ENCODE data around the gene TRIP12. TPM values are rescaled to one million over a fixed set of nuclear protein-coding genes. Genes with fewer than 3 reads are reported as not detected.

The TRIP12 gene
- total and polyA plus RNA-seq, 2 of the 13 experiments (the other 11 are each of a cell fraction or from before 2014, with no cell fraction given), result 72.1 to 153 TPM

DNA sequence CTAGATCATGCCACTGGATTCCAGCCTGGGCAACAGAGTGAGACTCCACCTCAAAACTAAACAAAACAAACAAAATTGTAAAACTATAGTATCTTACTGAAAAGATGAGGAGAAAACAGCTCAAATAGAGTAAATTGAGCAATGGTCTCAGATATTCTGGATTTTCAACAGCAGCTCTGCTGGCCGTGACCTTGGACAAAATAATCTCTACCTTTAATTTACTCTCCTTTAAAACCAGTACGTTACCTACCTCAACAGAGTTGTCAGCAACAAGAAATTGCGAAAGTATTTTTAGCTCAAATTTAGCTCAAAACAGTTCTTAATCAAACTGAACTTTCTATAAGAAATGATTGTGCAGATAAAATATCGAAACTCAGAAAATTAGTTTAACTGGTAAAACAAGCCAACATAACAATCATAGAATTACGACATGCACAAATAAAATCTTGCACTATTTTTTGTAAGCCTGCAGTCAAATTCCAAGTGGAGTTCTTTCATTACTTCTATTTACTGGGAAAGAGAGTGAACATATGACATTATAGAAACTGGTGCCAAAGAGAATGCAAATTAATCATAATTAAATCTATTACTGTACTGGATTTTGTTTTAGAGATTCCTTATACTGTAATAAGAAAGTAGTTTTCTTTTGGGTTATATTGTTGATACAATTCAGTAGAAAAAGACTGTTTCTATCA is 40.8 kb downstream of the TRIP12 start:
- ATAC-seq (no peak), DNase-seq (ENCODE audit: low spot score) (no peak), FAIRE-seq (no peak)
- WGBS (ENCODE audit: low lambda C conversion rate), result 97% methylated on average over 5 of the region's 5 CpGs
- no peak overlapping the region for H3K4me3 ChIP-seq (replicated peaks in 1 of 3; ENCODE audit: insufficient read depth in 1 of 3, low read depth in 2 of 3, low read length in 3 of 3)
- H3K79me2 ChIP-seq (ENCODE audit: insufficient read depth, low read length), result peaks cover 49% of the 10 kb centered on the region
- H2AFZ ChIP-seq (ENCODE audit: low read length), result no peak overlapping the region
- no peak overlapping the region for H3K9ac ChIP-seq (ENCODE audit: insufficient read depth, low read depth, low read length)
- no peaks in the 10 kb centered on the region for H3K27me3 ChIP-seq (ENCODE audit: control insufficient read depth in 1 of 2, insufficient read depth in 2 of 2, low read length in 2 of 2)
- ChIA-PET POLR2A (interaction anchor here (0.6 kb wide), 1 partner anchor 1430 kb away, joined by 3 read pairs; no protein-coding TSS in a partner anchor), CTCF (ENCODE audit: low intra/inter-chr PET ratio, low total read pairs) (no interaction called here)
- no TSS peak for BruUV-seq (replicated peaks)
- no peak overlapping the region for H3K27ac ChIP-seq (ENCODE audit: extremely low read length, insufficient read depth, low read length)
- H3K4me1 ChIP-seq (ENCODE audit: insufficient read depth, low read length), result no peaks in the 10 kb centered on the region
- peaks cover 11 to 50% of the 10 kb centered on the region in 2 experiments; a peak in 4 of 5 replicates for H3K36me3 ChIP-seq (replicated peaks in 1 of 2; ENCODE audit: control insufficient read depth in 1 of 2, insufficient read depth in 2 of 2, low read length in 2 of 2)
- no peak overlapping the region for H3K4me2 ChIP-seq (ENCODE audit: low read depth, low read length)
- H4K20me1 ChIP-seq (ENCODE audit: insufficient read depth, low read length), result peaks cover 5% of the 10 kb centered on the region
- intact Hi-C loops (cut with micrococcal nuclease; ENCODE audit: unreplicated experiment) (no loop called here), in situ Hi-C loops (cut with HindIII; ENCODE audit: extremely low pct_ligation_motif_present, low pct_unique_long_range_greater_than_20kb) (no loop called here)
- no peaks in the 10 kb centered on the region for H3K9me3 ChIP-seq (ENCODE audit: low read length)
- TF ChIP-seq ZNF879 (CRISPR knock-in tag; IDR thresholded peaks at IDR 0.05) (no peak), ZNF616 (CRISPR knock-in tag; IDR thresholded peaks at IDR 0.05; ENCODE audit: low read depth) (no peak), ZNF552 (CRISPR knock-in tag; IDR thresholded peaks at IDR 0.05; ENCODE audit: borderline replicate concordance) (no peak), SNAPC2 (CRISPR knock-in tag; IDR thresholded peaks at IDR 0.05) (no peak), ZNF567 (CRISPR knock-in tag; IDR thresholded peaks at IDR 0.05; ENCODE audit: borderline replicate concordance) (no peak), RXRB (CRISPR knock-in tag; IDR thresholded peaks at IDR 0.05; ENCODE audit: borderline replicate concordance) (no peak), RFX1 (IDR thresholded peaks at IDR 0.05) (no peak), ZNF30 (CRISPR knock-in tag; IDR thresholded peaks at IDR 0.05) (no peak), NCOA1 (CRISPR knock-in tag; IDR thresholded peaks at IDR 0.05) (no peak), TCF7 (IDR thresholded peaks at IDR 0.05; ENCODE audit: low read depth) (no peak), REL (CRISPR knock-in tag; conservative IDR thresholded peaks at IDR 0.05) (no peak), ZNF564 (CRISPR knock-in tag; IDR thresholded peaks at IDR 0.05) (no peak), FOXA3 (CRISPR knock-in tag; IDR thresholded peaks at IDR 0.05) (no peak)
- TF ChIP-seq, protein P1, sequence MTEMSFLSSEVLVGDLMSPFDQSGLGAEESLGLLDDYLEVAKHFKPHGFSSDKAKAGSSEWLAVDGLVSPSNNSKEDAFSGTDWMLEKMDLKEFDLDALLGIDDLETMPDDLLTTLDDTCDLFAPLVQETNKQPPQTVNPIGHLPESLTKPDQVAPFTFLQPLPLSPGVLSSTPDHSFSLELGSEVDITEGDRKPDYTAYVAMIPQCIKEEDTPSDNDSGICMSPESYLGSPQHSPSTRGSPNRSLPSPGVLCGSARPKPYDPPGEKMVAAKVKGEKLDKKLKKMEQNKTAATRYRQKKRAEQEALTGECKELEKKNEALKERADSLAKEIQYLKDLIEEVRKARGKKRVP (CRISPR knock-in tag; IDR thresholded peaks at IDR 0.05), result no peak
- TF ChIP-seq, protein P2, sequence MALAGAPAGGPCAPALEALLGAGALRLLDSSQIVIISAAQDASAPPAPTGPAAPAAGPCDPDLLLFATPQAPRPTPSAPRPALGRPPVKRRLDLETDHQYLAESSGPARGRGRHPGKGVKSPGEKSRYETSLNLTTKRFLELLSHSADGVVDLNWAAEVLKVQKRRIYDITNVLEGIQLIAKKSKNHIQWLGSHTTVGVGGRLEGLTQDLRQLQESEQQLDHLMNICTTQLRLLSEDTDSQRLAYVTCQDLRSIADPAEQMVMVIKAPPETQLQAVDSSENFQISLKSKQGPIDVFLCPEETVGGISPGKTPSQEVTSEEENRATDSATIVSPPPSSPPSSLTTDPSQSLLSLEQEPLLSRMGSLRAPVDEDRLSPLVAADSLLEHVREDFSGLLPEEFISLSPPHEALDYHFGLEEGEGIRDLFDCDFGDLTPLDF (CRISPR knock-in tag; IDR thresholded peaks at IDR 0.05), result no peak
